Sigmoid colon (tissue), 4 donors: ENCODE results near the gene NCOA6.

Experiments used
- EP300 ChIP-seq, 4 donors: sonication (generic); formaldehyde crosslinking; IDR thresholded peaks; one replicate each; pipeline ENCODE4 v1.6.1; 2017; ENCODE audit warnings: antibody characterized with exemption in 4 of 4
- POLR2A ChIP-seq, 2 donors: fragments of 450-650 bp; IDR thresholded peaks; one replicate each; pipeline ENCODE4 v1.6.1; 2016; ENCODE audit warnings: antibody characterized with exemption in 2 of 2, mild to moderate bottlenecking in 2 of 2, moderate library complexity in 2 of 2
- TF ChIP-seq, protein P1 (sequence below), 4 experiments: fragments of 450-650 bp in 3 of 4; fragments of 200-600 bp in 1 of 4; IDR thresholded peaks; one replicate each; pipeline ENCODE4 v1.5.1; 2016 to 2019; ENCODE audit warnings: antibody characterized with exemption in 4 of 4, mild to moderate bottlenecking in 3 of 4, moderate library complexity in 2 of 4

DNA sequence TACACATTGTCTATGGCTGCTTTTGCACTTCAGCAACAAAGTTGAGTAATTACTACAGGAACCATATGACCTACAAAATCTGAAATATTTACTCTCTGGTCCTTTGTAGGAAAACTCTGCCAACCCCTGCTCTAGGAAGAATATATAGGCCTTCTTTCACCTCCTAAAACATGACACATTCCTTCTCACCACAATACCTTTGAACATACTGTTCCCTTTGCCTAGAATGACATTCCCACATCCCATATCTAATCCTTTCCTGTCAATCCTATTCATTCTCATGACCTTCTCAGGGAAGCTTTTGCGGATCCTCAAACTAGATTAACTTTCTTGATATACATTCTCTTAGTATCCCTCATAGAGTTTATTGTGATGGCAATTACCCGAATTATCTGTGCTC, 18.0 kb upstream of the NCOA6 start:
- TF ChIP-seq, protein P1, sequence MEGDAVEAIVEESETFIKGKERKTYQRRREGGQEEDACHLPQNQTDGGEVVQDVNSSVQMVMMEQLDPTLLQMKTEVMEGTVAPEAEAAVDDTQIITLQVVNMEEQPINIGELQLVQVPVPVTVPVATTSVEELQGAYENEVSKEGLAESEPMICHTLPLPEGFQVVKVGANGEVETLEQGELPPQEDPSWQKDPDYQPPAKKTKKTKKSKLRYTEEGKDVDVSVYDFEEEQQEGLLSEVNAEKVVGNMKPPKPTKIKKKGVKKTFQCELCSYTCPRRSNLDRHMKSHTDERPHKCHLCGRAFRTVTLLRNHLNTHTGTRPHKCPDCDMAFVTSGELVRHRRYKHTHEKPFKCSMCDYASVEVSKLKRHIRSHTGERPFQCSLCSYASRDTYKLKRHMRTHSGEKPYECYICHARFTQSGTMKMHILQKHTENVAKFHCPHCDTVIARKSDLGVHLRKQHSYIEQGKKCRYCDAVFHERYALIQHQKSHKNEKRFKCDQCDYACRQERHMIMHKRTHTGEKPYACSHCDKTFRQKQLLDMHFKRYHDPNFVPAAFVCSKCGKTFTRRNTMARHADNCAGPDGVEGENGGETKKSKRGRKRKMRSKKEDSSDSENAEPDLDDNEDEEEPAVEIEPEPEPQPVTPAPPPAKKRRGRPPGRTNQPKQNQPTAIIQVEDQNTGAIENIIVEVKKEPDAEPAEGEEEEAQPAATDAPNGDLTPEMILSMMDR (IDR thresholded peaks at IDR 0.05): no peak
- TF ChIP-seq EP300 (IDR thresholded peaks at IDR 0.05) (no peak), POLR2A (IDR thresholded peaks at IDR 0.05) (no peak)
